GM10266 (cell line): Measurements from ENCODE around the gene OSBPL10.

Experiments used
- DNase-seq: peaks from one replicate; pipeline ENCODE4 v3.0.0; 2012; ENCODE audit errors: extremely low spot score
- TF ChIP-seq, protein P1 (sequence below): IDR thresholded peaks from 2 replicates; pipeline ENCODE4 v1.5.1; 2012; ENCODE audit warnings: mild to moderate bottlenecking, low read depth; ENCODE audit not compliant: control insufficient read depth, insufficient read depth; ENCODE audit errors: missing control alignments

The OSBPL10 gene

DNA sequence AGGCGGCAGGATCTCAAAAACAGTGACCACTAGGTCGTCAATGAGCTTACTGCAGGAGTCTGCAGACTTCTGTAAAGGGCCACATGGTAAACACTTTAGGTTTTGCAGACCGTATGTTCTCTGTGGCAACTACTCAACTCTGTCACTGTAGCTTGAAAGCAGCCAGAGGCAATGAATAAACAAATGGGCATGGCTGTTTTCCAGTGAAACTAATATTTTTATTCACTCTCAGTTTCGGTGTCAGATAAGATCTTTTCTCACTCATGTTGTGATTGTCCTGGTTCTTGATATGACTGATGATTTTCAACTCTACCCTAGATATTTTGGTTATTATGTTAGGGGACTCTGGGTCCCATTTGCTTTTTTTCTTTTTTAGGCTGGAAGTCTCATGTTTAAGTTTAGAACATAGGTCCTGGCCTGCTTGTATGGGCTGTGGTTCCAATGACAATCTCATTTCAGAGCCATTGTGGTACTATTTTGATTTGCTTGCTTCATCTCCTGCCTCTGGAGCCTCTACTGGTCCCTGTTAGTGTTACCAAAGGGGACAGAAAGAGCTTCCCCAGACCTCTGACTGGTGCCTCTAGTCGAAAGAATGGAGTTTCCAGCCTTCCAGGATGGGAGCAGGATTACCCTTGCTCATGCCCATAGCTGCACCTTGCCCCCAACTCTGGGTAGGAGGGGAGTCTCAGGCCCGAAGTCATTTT lies 226.3 kb downstream of the OSBPL10 start:
- TF ChIP-seq, protein P1, sequence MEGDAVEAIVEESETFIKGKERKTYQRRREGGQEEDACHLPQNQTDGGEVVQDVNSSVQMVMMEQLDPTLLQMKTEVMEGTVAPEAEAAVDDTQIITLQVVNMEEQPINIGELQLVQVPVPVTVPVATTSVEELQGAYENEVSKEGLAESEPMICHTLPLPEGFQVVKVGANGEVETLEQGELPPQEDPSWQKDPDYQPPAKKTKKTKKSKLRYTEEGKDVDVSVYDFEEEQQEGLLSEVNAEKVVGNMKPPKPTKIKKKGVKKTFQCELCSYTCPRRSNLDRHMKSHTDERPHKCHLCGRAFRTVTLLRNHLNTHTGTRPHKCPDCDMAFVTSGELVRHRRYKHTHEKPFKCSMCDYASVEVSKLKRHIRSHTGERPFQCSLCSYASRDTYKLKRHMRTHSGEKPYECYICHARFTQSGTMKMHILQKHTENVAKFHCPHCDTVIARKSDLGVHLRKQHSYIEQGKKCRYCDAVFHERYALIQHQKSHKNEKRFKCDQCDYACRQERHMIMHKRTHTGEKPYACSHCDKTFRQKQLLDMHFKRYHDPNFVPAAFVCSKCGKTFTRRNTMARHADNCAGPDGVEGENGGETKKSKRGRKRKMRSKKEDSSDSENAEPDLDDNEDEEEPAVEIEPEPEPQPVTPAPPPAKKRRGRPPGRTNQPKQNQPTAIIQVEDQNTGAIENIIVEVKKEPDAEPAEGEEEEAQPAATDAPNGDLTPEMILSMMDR: no peak
- DNase-seq: peak; percentile 11

DNA sequence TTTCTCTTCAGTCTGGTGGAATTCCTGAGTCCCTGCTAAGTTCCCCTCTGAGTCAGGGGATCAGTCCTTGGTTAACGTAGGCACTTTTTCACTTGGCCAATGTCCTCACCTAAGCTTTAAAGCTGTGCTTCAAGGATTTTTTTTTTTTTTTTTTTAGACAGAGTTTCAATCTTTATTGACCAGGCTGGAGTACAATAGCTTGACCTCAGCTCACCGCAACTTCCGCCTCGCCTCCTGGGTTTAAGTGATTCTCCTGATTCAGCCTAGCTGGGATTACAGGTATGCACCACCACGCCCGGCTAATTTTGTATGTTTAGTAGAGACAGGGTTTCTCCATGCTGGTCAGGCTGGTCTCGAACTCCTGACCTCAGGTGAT lies 228.0 kb downstream of the OSBPL10 start:
- TF ChIP-seq, protein P1: no peak

DNA sequence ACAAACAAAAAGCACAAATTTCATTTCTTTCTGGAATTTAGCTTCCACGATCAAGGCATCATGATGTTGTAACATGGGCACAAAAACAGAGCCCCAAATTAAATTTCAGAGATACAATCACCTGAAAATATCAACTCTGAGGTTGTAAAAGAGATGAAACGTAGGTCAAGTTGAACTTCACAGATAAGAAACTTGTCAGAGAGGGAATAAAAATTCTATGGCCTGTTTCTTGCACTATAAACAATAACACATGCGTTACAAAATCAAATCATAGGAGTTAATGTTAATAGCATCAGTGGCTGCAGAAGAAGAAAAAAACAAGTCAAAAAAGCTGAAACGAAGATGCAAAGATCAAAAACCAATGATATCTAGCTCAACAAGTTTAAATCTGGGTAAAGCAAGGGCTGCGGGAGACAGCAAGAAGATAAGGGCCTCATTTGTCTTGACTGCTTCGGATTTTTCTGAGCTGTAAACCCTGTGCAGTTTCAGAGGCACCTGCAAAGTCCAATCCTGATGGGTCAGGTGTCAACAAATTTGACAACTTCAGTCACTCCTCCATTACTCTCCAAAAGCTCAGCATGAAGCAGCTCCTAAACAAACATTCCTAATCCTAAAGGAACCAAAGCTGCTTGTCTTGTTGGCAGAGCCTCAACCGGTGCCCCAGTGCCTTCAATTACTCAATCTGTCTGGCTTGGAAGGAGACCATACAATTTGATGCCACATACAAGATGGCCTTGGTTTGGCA lies 228.6 kb downstream of the OSBPL10 start:
- DNase-seq: no peak

More for the DNA sequence above, 228.0 kb downstream of the OSBPL10 start:
- DNase-seq: no peak

DNA sequence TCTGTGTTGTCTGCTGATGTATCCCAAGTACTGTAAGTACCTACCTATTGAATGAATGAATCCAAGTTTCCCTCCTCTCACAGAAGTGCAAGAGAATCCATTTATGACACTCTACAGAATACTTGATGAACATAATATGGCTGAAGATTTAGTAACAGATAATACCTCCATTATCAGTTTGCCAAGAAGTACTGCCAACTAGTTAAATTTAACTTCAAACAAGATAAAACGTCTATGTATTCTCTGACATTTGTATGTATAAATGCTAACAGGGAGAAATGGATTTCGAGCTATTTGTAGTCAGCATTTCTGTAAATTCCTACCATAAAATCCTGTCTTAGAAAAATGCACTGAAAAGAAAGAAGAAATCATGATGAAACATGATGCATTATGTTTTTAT lies 230.7 kb downstream of the OSBPL10 start:
- TF ChIP-seq, protein P1: no peak
- DNase-seq: no peak

More for the DNA sequence above, 228.6 kb downstream of the OSBPL10 start:
- TF ChIP-seq, protein P1: no peak

DNA sequence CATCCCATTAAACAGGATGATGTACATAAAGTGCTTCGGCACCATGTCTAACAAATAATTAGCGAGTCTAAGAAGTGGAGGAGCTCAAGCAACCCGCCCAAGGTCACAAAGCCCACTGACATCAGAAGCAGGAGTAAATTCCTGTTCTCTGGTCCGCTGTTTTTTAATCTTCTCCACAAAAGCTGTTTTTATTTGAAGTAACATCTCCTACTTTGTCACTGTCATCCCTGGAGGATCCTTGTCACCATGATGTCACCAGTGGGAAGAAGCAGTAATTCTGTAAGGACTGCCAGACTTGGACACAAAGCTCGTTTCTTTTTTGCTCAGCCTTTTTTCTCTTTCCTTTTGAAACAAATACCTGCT lies 232.1 kb downstream of the OSBPL10 start:
- DNase-seq: no peak
- TF ChIP-seq, protein P1: no peak

DNA sequence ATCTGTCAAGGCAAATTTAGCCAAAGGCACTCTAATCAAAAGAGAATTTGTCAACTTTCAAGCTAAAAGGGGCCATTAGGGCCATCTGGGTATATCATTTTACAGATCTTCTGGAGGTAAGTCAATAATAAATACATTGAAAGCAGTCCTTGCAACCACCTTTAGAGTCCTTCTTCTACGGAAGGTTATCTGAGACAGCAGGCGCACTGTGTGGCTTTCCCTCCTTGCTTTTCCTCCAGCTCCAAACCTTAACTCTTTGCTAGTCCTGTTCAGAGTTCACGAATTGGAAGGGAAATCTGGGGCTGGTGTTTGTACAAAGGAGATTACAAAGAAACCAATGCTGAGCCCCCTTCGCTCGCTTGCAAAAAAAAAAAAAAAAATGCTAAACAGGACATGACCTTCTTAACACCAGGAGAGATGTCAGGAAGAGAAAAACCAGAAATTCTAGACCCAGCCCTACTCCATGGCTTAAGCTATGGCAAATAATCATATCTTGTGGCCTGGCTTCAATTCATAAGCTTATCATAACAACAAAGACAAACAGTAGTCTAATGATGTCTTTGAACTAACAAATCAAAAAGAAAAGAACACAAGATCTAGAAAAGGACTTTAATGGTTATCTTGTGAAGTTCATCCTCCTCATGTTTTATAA lies 232.7 kb downstream of the OSBPL10 start:
- DNase-seq: no peak
- TF ChIP-seq, protein P1: no peak
